Natural killer cell (primary cell): ENCODE data around the gene GPX2. TPM values are rescaled to one million over a fixed set of nuclear protein-coding genes. Genes with fewer than 3 reads are reported as not detected.
A peak's percentile ranks its signal among the peaks of the same experiment; 100 is the strongest.

ENCODE experiments used
- ATAC-seq, 3 donors: fragments of 150-1000 bp in 2 of 3; fragments of 200-7000 bp in 1 of 3; cut with Tn5 transposase; 1 replicate in 1 of 3; 2 replicates in 2 of 3; pipeline ENCODE4 v1.10.0; 2021; ENCODE audit warnings: mild to moderate bottlenecking in 2 of 3, moderate library complexity in 2 of 3
- DNase-seq, 2 donors: peaks; one replicate each; pipeline versions ENCODE4 v3.0.0 to v3.0.0-alpha.2; 2013 to 2021; ENCODE audit warnings: mixed read lengths in 1 of 2
- H3K27ac ChIP-seq: one replicate; pipeline ENCODE4 v1.5.1; 2013; ENCODE audit warnings: mild to moderate bottlenecking, low read length
- H3K27me3 ChIP-seq: one replicate; pipeline ENCODE4 v1.6.1; 2013; ENCODE audit warnings: low read length; ENCODE audit not compliant: control insufficient read depth, insufficient read depth
- H3K36me3 ChIP-seq: one replicate; pipeline ENCODE4 v1.6.1; 2013; ENCODE audit warnings: low read length; ENCODE audit not compliant: control insufficient read depth, insufficient read depth
- H3K4me1 ChIP-seq: one replicate; pipeline ENCODE4 v1.6.1; 2013; ENCODE audit warnings: low read length; ENCODE audit not compliant: control insufficient read depth, insufficient read depth
- H3K4me3 ChIP-seq: one replicate; pipeline ENCODE4 v1.5.1; 2013; ENCODE audit warnings: low read length
- H3K9me3 ChIP-seq: one replicate; pipeline ENCODE4 v1.6.1; 2013; ENCODE audit warnings: low read length; ENCODE audit not compliant: control insufficient read depth, insufficient read depth
- H3K27ac Mint-ChIP-seq, 2 donors: one replicate each; pipeline ENCODE4 v1.8.0; 2022; ENCODE audit warnings: mild to moderate bottlenecking in 2 of 2, mixed read lengths in 2 of 2, moderate library complexity in 1 of 2
- H3K27me3 Mint-ChIP-seq, 2 donors: one replicate each; pipeline ENCODE4 v1.8.0; 2022; ENCODE audit warnings: low read depth in 2 of 2, mixed read lengths in 2 of 2
- H3K36me3 Mint-ChIP-seq: one replicate; pipeline ENCODE4 v1.8.0; 2022; ENCODE audit warnings: mixed read lengths
- H3K4me1 Mint-ChIP-seq, 2 donors: one replicate each; pipeline ENCODE4 v1.8.0; 2022; ENCODE audit warnings: mixed read lengths in 2 of 2
- H3K4me3 Mint-ChIP-seq: one replicate; pipeline ENCODE4 v1.8.0; 2022; ENCODE audit warnings: mild to moderate bottlenecking, moderate library complexity, mixed read lengths
- H3K9me3 Mint-ChIP-seq, 2 donors: one replicate each; pipeline ENCODE4 v1.8.0; 2022; ENCODE audit warnings: mixed read lengths in 2 of 2
- CTCF ChIP-seq: fragments of 200-600 bp; IDR thresholded peaks from one replicate; pipeline ENCODE4 v1.8.0; 2022; ENCODE audit warnings: antibody characterized with exemption
- WGBS: methylation state at CpG from one replicate; pipeline ENCODE4 v1.1.7; 2013; ENCODE audit warnings: missing lambda C conversion rate; ENCODE audit not compliant: insufficient coverage; 5-methylcytosine and 5-hydroxymethylcytosine counted together
- intact Hi-C: fragments of 100-400 bp; cut with micrococcal nuclease; formaldehyde crosslinking; loops from one replicate; pipeline ENCODE4 v1.14.2; 2022
- total RNA-seq, 4 donors: library from RNA; stranded (reverse); fragments of 120-200 nt in 1 of 4; gene quantifications; one replicate each; pipeline versions ENCODE4 v1.2.3 to v1.2.4, GENCODE V29; 2013 to 2022

GPX2 gene
- total RNA-seq, 3 donors from 2014 or later (not counting 1 experiment from before 2014, with no cell fraction given), result not detected

- no peaks in the 10 kb centered on the region for H3K36me3 Mint-ChIP-seq
- ATAC-seq (no peak), DNase-seq (no peak)
- Histone ChIP-seq H3K27me3 (no peaks in the 10 kb centered on the region), H3K36me3 (peaks cover 28% of the 10 kb centered on the region), H3K4me1 (no peaks in the 10 kb centered on the region), H3K9me3 (no peaks in the 10 kb centered on the region), H3K4me3 (no peak overlapping the region), H3K27ac (no peak overlapping the region)
- 95% methylated on average over 1 of the region's 1 CpG for WGBS
- no peak overlapping the region for H3K4me3 Mint-ChIP-seq
- H3K9me3 Mint-ChIP-seq, result no peaks in the 10 kb centered on the region
- H3K27me3 Mint-ChIP-seq, result no peaks in the 10 kb centered on the region
- intact Hi-C loops, result no loop called here
- H3K27ac Mint-ChIP-seq, result peak overlapping the region; percentile 74 to 88
- peaks cover 35 to 59% of the 10 kb centered on the region in 2 donors for H3K4me1 Mint-ChIP-seq
- no peak for TF ChIP-seq CTCF
Measured at GRCh38 chr14:64937821-64938193, 4.7 kb downstream of the GPX2 start.

GRCh38 chr14:64937171-64937820 lies 5.2 kb downstream of the GPX2 start:
- Histone ChIP-seq H3K27me3 (no peaks in the 10 kb centered on the region), H3K4me3 (no peak overlapping the region), H3K9me3 (no peaks in the 10 kb centered on the region), H3K36me3 (peaks cover 33% of the 10 kb centered on the region), H3K27ac (no peak overlapping the region), H3K4me1 (no peaks in the 10 kb centered on the region)
- DNase-seq (no peak), ATAC-seq (no peak)
- intact Hi-C loops, result no loop called here
- 84% methylated on average over 1 of the region's 1 CpG for WGBS
- H3K27me3 Mint-ChIP-seq, result no peaks in the 10 kb centered on the region
- H3K36me3 Mint-ChIP-seq, result no peaks in the 10 kb centered on the region
- peaks cover 34 to 54% of the 10 kb centered on the region in 2 donors for H3K4me1 Mint-ChIP-seq
- no peak for TF ChIP-seq CTCF
- H3K9me3 Mint-ChIP-seq, result no peaks in the 10 kb centered on the region
- no peak overlapping the region for H3K4me3 Mint-ChIP-seq
- H3K27ac Mint-ChIP-seq, result peak overlapping the region; percentile 74 to 88

GRCh38 chr14:64935508-64935907 lies 7.0 kb downstream of the GPX2 start:
- H3K4me1 Mint-ChIP-seq, result peaks cover 34 to 54% of the 10 kb centered on the region in 2 donors
- WGBS, result 54% methylated on average over 2 of the region's 2 CpGs

More at GRCh38 chr14:64935508-64935907, 7.0 kb downstream of the GPX2 start:
- Histone ChIP-seq H3K27me3 (no peaks in the 10 kb centered on the region), H3K4me3 (no peak overlapping the region), H3K4me1 (no peaks in the 10 kb centered on the region), H3K36me3 (peaks cover 47% of the 10 kb centered on the region), H3K27ac (peak overlapping the region; percentile 60), H3K9me3 (no peaks in the 10 kb centered on the region)
- no peak for TF ChIP-seq CTCF
- intact Hi-C loops, result no loop called here
- DNase-seq, result no peak
- H3K27ac Mint-ChIP-seq, result peak overlapping the region; percentile 74 to 88
- H3K36me3 Mint-ChIP-seq, result no peaks in the 10 kb centered on the region
- H3K4me3 Mint-ChIP-seq, result peak overlapping the region; percentile 53
- no peaks in the 10 kb centered on the region for H3K27me3 Mint-ChIP-seq
- H3K9me3 Mint-ChIP-seq, result no peaks in the 10 kb centered on the region
- peak; percentile 64 to 80 (median 70) for ATAC-seq
